Activated CD8-positive, alpha-beta memory T cell treated with anti-CD3 and anti-CD28 coated beads for 48 hours (primary cell): ENCODE data around the gene ZNF653.

Source experiments
- DNase-seq, 3 experiments: peaks; one replicate each; pipeline ENCODE4 v3.0.0-alpha.2; 2020; ENCODE audit warnings: low read depth in 2 of 3, low spot score in 2 of 3

The ZNF653 gene

GRCh38 chr19:11519138-11519537 lies 13.5 kb upstream of the ZNF653 start:
- no peak for DNase-seq

GRCh38 chr19:11513946-11514345 lies 8.3 kb upstream of the ZNF653 start:
- no peak for DNase-seq

- DNase-seq = no peak
These were observed 4.8 kb upstream of the ZNF653 start for GRCh38 chr19:11510444-11510843.

- no peak for DNase-seq
These were observed 1.9 kb upstream of the ZNF653 start for GRCh38 chr19:11507370-11508078.

GRCh38 chr19:11506967-11507366 lies 1.3 kb upstream of the ZNF653 start:
- DNase-seq = no peak

- DNase-seq = no peak
These were observed 489 bp upstream of the ZNF653 start for GRCh38 chr19:11506101-11506555.

- peak; percentile 77 to 92 (median 85) for DNase-seq
These were observed 571 bp downstream of the ZNF653 start for GRCh38 chr19:11505032-11505503.

GRCh38 chr19:11504502-11505031 lies 1.1 kb downstream of the ZNF653 start:
- DNase-seq = no peak

GRCh38 chr19:11499890-11500420 lies 5.7 kb downstream of the ZNF653 start:
- DNase-seq = no peak

GRCh38 chr19:11499220-11499726 lies 6.4 kb downstream of the ZNF653 start:
- DNase-seq = no peak

GRCh38 chr19:11496391-11497163 lies 9.1 kb downstream of the ZNF653 start:
- peak in 2 of 3 experiments; percentile 43 to 56 for DNase-seq

- DNase-seq = no peak
These were observed 9.8 kb downstream of the ZNF653 start for GRCh38 chr19:11495885-11496284.

GRCh38 chr19:11495481-11495880 lies 10.2 kb downstream of the ZNF653 start:
- no peak for DNase-seq

- no peak for DNase-seq
These were observed 10.9 kb downstream of the ZNF653 start for GRCh38 chr19:11494634-11495285.

GRCh38 chr19:11489378-11489777 lies 16.3 kb downstream of the ZNF653 start:
- no peak for DNase-seq

- DNase-seq = no peak
These were observed 18.8 kb downstream of the ZNF653 start for GRCh38 chr19:11486661-11487503.

GRCh38 chr19:11485245-11485837 lies 20.3 kb downstream of the ZNF653 start:
- no peak for DNase-seq

- DNase-seq = no peak
These were observed 22.1 kb downstream of the ZNF653 start for GRCh38 chr19:11483366-11484111.
